NT2/D1 (cell line): ENCODE data around the gene BICC1.
"Not testable (repeated sequence)": the region's sequence is repeated elsewhere in the genome, so short reads cannot be mapped to it uniquely, and the experiment has no call there.

Source experiments
- DNase-seq: peaks from one replicate; pipeline ENCODE4 v3.0.0-alpha.2; 2011; ENCODE audit warnings: low read depth, low spot score
- H3K27me3 ChIP-seq: 2 replicates; pipeline ENCODE4 v1.6.0; 2011; ENCODE audit warnings: mild to moderate bottlenecking; ENCODE audit not compliant: insufficient read length, insufficient read depth
- H3K36me3 ChIP-seq: 2 replicates; pipeline ENCODE4 v1.6.1; 2011; ENCODE audit warnings: mild to moderate bottlenecking, low read length, mixed read lengths; ENCODE audit not compliant: insufficient read depth, insufficient read length
- H3K4me1 ChIP-seq: 2 replicates; pipeline ENCODE4 v1.5.1; 2011; ENCODE audit not compliant: insufficient read depth, insufficient read length
- H3K4me3 ChIP-seq: 2 replicates; pipeline ENCODE4 v1.5.1; 2011; ENCODE audit warnings: low read depth; ENCODE audit not compliant: insufficient read length
- H3K9ac ChIP-seq: 2 replicates; pipeline ENCODE4 v1.6.0; 2011; ENCODE audit warnings: low read depth; ENCODE audit not compliant: insufficient read length
- H3K9me3 ChIP-seq: 2 replicates; pipeline ENCODE4 v1.5.1; 2011; ENCODE audit warnings: mild to moderate bottlenecking, low read length; ENCODE audit not compliant: insufficient read depth
- SUZ12 ChIP-seq: IDR thresholded peaks from 2 replicates; pipeline ENCODE4 v1.6.1; 2011; ENCODE audit not compliant: insufficient read length, insufficient read depth; ENCODE audit errors: extremely low read depth
- YY1 ChIP-seq: IDR thresholded peaks from 2 replicates; pipeline ENCODE4 v1.6.1; 2011; ENCODE audit not compliant: insufficient read length, insufficient read depth
- ZNF274 ChIP-seq: IDR thresholded peaks from 2 replicates; pipeline ENCODE4 v1.6.1; 2011; ENCODE audit warnings: mild to moderate bottlenecking, low read depth, low read length

Gene BICC1

GRCh38 chr10:58590924-58591323, 78.3 kb downstream of the BICC1 start:
- H3K27me3 ChIP-seq, result no peaks in the 10 kb centered on the region
- no peak overlapping the region for H3K9ac ChIP-seq
- peaks cover 3% of the 10 kb centered on the region for H3K36me3 ChIP-seq
- H3K4me1 ChIP-seq, result no peaks in the 10 kb centered on the region
- TF ChIP-seq SUZ12, result no peak
- no peak for TF ChIP-seq YY1
- no peak for TF ChIP-seq ZNF274
- no peaks in the 10 kb centered on the region for H3K9me3 ChIP-seq
- H3K4me3 ChIP-seq, result no peak overlapping the region
- no peak for DNase-seq

DNA sequence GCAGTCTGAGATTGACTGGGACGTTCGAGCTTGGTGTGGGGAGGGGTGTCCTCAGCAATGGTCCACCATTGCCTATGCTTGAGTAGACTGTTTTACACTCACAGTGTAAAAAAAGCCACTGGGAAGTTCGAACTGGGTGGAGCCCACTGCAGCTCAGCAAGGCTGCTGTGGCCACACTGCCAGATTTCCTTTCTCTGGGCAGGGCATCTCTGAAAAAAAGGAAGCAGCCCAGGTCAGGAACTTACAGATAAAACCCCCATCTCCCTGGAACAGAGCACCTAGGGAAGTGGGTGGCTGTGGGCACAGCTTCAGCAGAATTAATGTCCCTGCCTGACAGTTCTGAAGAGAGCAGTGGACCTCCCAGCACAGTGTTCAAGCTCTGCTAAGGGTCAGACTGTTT, 80.3 kb downstream of the BICC1 start:
- Histone ChIP-seq H3K4me1 (no peaks in the 10 kb centered on the region), H3K9ac (no peak overlapping the region), H3K9me3 (no peaks in the 10 kb centered on the region), H3K36me3 (peaks cover 3% of the 10 kb centered on the region), H3K27me3 (no peaks in the 10 kb centered on the region), H3K4me3 (no peak overlapping the region)
- no peak for TF ChIP-seq SUZ12
- TF ChIP-seq ZNF274, result no peak
- no peak for TF ChIP-seq YY1
- DNase-seq, result no peak

DNA sequence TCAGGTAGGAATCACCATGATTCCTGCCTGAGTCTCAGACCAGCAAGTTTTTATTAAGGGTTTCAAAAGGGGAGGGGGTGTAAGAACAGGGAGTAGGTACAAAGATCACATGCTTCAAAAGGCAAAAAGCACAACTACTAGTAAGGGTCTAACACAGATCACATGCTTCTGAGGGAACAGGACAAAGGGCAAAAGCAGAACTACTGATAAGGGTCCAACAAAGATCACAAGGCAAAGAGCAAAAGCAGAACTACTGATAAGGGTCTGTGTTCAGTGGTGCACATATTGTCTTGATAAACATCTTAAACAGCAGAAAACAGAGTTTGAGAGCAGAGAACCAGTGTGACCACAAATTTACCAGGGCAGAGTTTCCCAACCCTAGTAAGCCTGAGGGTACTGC, 84.5 kb downstream of the BICC1 start:
- H3K9me3 ChIP-seq, H3K36me3 ChIP-seq, H3K9ac ChIP-seq, H3K4me3 ChIP-seq, H3K4me1 ChIP-seq, DNase-seq, H3K27me3 ChIP-seq: not testable (repeated sequence)

- no peak overlapping the region for H3K4me3 ChIP-seq
- no peak for DNase-seq
- no peaks in the 10 kb centered on the region for H3K36me3 ChIP-seq
- H3K27me3 ChIP-seq, result no peaks in the 10 kb centered on the region
- H3K9me3 ChIP-seq, result no peaks in the 10 kb centered on the region
- no peaks in the 10 kb centered on the region for H3K4me1 ChIP-seq
- H3K9ac ChIP-seq, result no peak overlapping the region
- TF ChIP-seq ZNF274 (no peak), SUZ12 (no peak)
Measured at GRCh38 chr10:58599927-58600553, 87.4 kb downstream of the BICC1 start.

DNA sequence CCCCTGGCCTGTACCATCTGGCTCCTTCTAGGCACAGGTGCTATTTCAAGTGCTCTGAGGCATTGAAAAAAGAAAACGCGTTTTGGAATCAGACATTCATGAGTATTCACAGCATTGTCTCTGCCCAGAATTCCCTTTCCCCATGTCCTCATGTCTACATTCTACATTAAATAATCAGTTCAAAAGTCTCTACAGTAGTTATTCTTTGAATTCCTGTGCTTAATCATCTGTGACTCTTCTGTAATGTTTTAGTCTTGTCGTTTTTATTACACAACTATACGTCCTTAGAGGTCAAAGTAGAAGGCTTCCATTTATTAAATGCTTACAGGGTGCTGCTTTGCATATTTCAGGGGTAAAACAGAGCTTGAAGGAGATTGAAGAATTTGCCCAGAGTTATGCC, 95.7 kb downstream of the BICC1 start:
- no peak for TF ChIP-seq SUZ12
- no peak for TF ChIP-seq YY1
- no peak for TF ChIP-seq ZNF274
- no peak overlapping the region for H3K4me3 ChIP-seq
- no peaks in the 10 kb centered on the region for H3K9me3 ChIP-seq
- H3K9ac ChIP-seq, result no peak overlapping the region
- H3K4me1 ChIP-seq, result no peaks in the 10 kb centered on the region
- no peaks in the 10 kb centered on the region for H3K27me3 ChIP-seq
- no peaks in the 10 kb centered on the region for H3K36me3 ChIP-seq
- DNase-seq, result no peak

DNA sequence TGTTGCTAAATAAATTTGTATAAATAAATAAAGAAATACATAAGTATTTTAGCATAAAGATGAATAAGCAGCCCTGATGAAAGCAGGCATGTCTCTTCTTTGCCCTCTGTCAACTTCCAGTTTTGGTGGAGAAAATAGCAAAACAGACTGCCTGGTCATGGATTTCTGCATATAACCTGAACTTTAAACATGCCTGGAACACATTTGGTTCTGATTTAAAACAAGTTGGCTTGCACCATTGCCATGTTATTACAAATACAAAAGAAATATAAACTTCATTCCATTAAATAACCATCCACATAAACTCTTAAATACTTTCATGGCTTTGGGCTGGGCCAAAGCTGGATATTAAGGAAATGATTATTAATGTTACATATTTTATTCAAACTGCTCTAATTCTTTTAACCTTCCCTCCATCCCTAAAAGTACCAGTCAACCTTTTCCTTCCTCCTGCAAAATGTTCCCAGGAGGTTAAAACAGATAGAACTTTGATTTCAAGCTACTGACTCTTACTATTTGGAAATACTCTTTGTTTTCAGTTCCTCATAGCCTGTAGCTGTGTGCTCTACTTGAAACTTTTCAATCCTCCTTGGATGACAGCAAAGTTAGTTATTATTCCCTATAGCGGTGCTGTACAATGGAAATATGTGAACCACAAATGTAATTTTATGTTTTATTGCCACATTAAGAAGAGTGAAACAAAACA, 96.3 kb downstream of the BICC1 start:
- H3K36me3 ChIP-seq, result no peaks in the 10 kb centered on the region
- no peaks in the 10 kb centered on the region for H3K27me3 ChIP-seq
- DNase-seq, result no peak
- H3K4me1 ChIP-seq, result no peaks in the 10 kb centered on the region
- TF ChIP-seq ZNF274 (no peak), SUZ12 (no peak), YY1 (no peak)
- no peak overlapping the region for H3K4me3 ChIP-seq
- no peaks in the 10 kb centered on the region for H3K9me3 ChIP-seq
- H3K9ac ChIP-seq, result no peak overlapping the region

DNA sequence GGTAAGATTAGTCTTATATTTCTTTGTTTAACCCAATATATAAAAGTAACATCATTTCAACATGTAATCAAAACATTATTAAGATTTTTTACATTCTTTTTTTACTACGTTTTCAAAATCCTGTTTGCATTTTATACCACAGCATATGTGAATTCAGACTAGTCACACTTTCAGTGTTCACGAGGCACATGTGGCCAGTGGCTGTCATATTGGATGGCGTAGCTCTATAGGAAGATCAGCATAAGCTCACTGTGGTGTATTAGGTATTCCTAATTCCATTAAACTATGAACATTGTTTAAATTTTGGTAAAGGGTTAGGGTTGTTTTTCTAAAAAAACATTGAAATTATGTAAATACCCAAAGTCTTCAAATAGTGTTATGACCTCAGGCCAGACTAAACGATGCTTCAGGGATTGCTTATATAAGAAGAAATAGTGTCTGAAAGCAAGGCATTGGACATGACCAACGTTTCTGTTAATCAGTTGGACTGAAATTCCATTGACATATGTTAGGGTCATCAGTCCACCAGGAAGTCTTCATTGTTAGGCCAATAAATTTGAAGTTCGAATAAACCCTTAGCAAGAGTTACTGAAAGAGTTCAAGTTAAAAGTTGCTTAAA, 97.0 kb downstream of the BICC1 start:
- Histone ChIP-seq H3K9ac (no peak overlapping the region), H3K9me3 (no peaks in the 10 kb centered on the region), H3K27me3 (no peaks in the 10 kb centered on the region), H3K4me3 (no peak overlapping the region), H3K36me3 (no peaks in the 10 kb centered on the region), H3K4me1 (no peaks in the 10 kb centered on the region)
- no peak for DNase-seq
- no peak for TF ChIP-seq SUZ12
- no peak for TF ChIP-seq YY1
- no peak for TF ChIP-seq ZNF274
